ENCODE results near the gene SCFD2. TPM values are rescaled to one million over a fixed set of nuclear protein-coding genes. Genes with fewer than 3 reads are reported as not detected.

The SCFD2 gene
- total and polyA plus RNA-seq, 2 of the 8 experiments (the other 6 are each of a cell fraction or from before 2014, with no cell fraction given) = 6.2 to 10.2 TPM

GRCh38 chr4:53307210-53307609 is 58.7 kb downstream of the SCFD2 start:
- Histone ChIP-seq H3K14ac (ENCODE audit: insufficient read length) (no peak overlapping the region), H4K91ac (replicated peaks; ENCODE audit: insufficient read length, low read length) (no peak overlapping the region), H3K4me2 (ENCODE audit: insufficient read depth in 1 of 2, low read depth in 2 of 2, low read length in 2 of 2) (no peak overlapping the region), H3K79me2 (ENCODE audit: control insufficient read depth in 1 of 2, insufficient read depth in 2 of 2, low read length in 2 of 2) (no peaks in the 10 kb centered on the region), H3K36me3 (ENCODE audit: control insufficient read depth in 2 of 4, insufficient read depth in 4 of 4, low read length in 3 of 4) (no peaks in the 10 kb centered on the region), H3K27ac (ENCODE audit: low read depth, low read length) (no peak overlapping the region), H2BK5ac (ENCODE audit: low read depth, low read length) (no peak overlapping the region), H3K9ac (replicated peaks in 1 of 4; ENCODE audit: extremely low read depth in 1 of 4, low read depth in 3 of 4, low read length in 3 of 4) (no peak overlapping the region), H3K9me3 (ENCODE audit: insufficient read depth in 2 of 2, low read depth in 1 of 2, low read length in 1 of 2) (no peaks in the 10 kb centered on the region), H4K8ac (ENCODE audit: extremely low read depth, insufficient read depth, low read length) (no peak overlapping the region), H2AK5ac (ENCODE audit: low read depth, low read length) (no peak overlapping the region), H3K27me3 (replicated peaks in 1 of 4; ENCODE audit: control insufficient read depth in 3 of 4, extremely low read depth in 1 of 4, insufficient read depth in 3 of 4, low read length in 3 of 4) (no peaks in the 10 kb centered on the region), H2BK20ac (ENCODE audit: low read length) (no peak overlapping the region), H2BK12ac (ENCODE audit: low read depth, low read length) (no peak overlapping the region), H2AFZ (ENCODE audit: low read length) (no peak overlapping the region), H3K4me1 (replicated peaks in 1 of 4; ENCODE audit: control insufficient read depth in 3 of 4, insufficient read depth in 4 of 4, low read length in 3 of 4) (no peaks in the 10 kb centered on the region), H3K4me3 (ENCODE audit: extremely low read depth in 1 of 4, insufficient read depth in 2 of 4, low read depth in 3 of 4, low read length in 4 of 4) (no peak overlapping the region), H3K79me1 (ENCODE audit: low read depth, low read length) (no peaks in the 10 kb centered on the region), H3K23me2 (ENCODE audit: low read depth, low read length) (no peaks in the 10 kb centered on the region; the same call in 1 of the 2 replicates), H2BK120ac (replicated peaks; ENCODE audit: low read depth, low read length) (no peak overlapping the region), H3K23ac (ENCODE audit: insufficient read length) (no peak overlapping the region), H3K56ac (replicated peaks; ENCODE audit: insufficient read length, low read depth, low read length) (no peak overlapping the region), H4K20me1 (replicated peaks in 1 of 2; ENCODE audit: control insufficient read depth in 1 of 2, insufficient read depth in 2 of 2, low read length in 2 of 2) (no peaks in the 10 kb centered on the region), H3K4ac (replicated peaks; ENCODE audit: insufficient read length, low read depth, low read length) (no peak overlapping the region), H3K18ac (ENCODE audit: extremely low read depth, low read length) (no peak overlapping the region), H4K5ac (ENCODE audit: insufficient read length, low read depth, low read length) (no peak overlapping the region), H2BK15ac (ENCODE audit: low read length) (no peak overlapping the region)
- 100% methylated on average over 1 of the region's 1 CpG; no CpG with 5 or more reads in 1 of the 2 experiments for WGBS, 2 experiments (ENCODE audit: extremely low coverage in 1 of 2, insufficient coverage in 1 of 2, insufficient read length in 1 of 2, insufficient replicate concordance in 2 of 2, low coverage in 1 of 2, low lambda C conversion rate in 2 of 2, missing lambda C conversion rate in 1 of 2)
- DNase-seq (ENCODE audit: low read depth in 1 of 2, low spot score in 2 of 2) = no peak
- ChIA-PET CTCF (ENCODE audit: partially characterized antibody) (interaction anchor here (0.6 to 1.2 kb wide), 2 partner anchors 291 to 595 kb away, joined by 3 read pairs; no protein-coding TSS in a partner anchor), POLR2A (ENCODE audit: partially characterized antibody) (no interaction called here)
- FAIRE-seq = no peak
- TF ChIP-seq ATF3 (IDR thresholded peaks at IDR 0.05; ENCODE audit: insufficient read depth, low read depth, low read length) (no peak), SAP30 (IDR thresholded peaks at IDR 0.05; ENCODE audit: insufficient read depth, insufficient replicate concordance, low read length) (no peak), FOSL1 (IDR thresholded peaks at IDR 0.05; ENCODE audit: insufficient read depth, low read depth, low read length) (no peak), JUN (IDR thresholded peaks at IDR 0.05; ENCODE audit: low read depth, low read length) (no peak), GTF2F1 (IDR thresholded peaks at IDR 0.05; ENCODE audit: borderline replicate concordance, low read depth, low read length) (no peak), ATF2 (IDR thresholded peaks at IDR 0.05; ENCODE audit: low read length) (no peak), RFX5 (IDR thresholded peaks at IDR 0.05; ENCODE audit: borderline replicate concordance, low read depth, low read length) (no peak), SIN3A (conservative IDR thresholded peaks at IDR 0.05 in 1 of 2, IDR thresholded peaks at IDR 0.05 in 1 of 2; ENCODE audit: low read depth in 1 of 2, low read length in 2 of 2) (no peak), MAX (IDR thresholded peaks at IDR 0.05) (no peak), TBP (IDR thresholded peaks at IDR 0.05; ENCODE audit: low read depth, low read length) (no peak), CHD1 (IDR thresholded peaks at IDR 0.05; ENCODE audit: low read depth, low read length) (no peak)

Data from H1 (cell line).